ENCODE data around the gene PNMT. TPM values are rescaled to one million over a fixed set of nuclear protein-coding genes. Genes with fewer than 3 reads are reported as not detected.

The PNMT gene
- total RNA-seq, 6 experiments from 2014 or later, result 0.37 TPM; not detected in 4

GRCh38 chr17:39628655-39629493 lies 39.4 kb upstream of the PNMT start:
- H3K27ac ChIP-seq, result no peak overlapping the region
- intact Hi-C loops (cut with DNase I), result loop anchor here in 1 of 2 donors (10.0 kb wide), 2 partner anchors 46 to 84 kb away; no protein-coding TSS in a partner anchor
- TF ChIP-seq, protein P1, sequence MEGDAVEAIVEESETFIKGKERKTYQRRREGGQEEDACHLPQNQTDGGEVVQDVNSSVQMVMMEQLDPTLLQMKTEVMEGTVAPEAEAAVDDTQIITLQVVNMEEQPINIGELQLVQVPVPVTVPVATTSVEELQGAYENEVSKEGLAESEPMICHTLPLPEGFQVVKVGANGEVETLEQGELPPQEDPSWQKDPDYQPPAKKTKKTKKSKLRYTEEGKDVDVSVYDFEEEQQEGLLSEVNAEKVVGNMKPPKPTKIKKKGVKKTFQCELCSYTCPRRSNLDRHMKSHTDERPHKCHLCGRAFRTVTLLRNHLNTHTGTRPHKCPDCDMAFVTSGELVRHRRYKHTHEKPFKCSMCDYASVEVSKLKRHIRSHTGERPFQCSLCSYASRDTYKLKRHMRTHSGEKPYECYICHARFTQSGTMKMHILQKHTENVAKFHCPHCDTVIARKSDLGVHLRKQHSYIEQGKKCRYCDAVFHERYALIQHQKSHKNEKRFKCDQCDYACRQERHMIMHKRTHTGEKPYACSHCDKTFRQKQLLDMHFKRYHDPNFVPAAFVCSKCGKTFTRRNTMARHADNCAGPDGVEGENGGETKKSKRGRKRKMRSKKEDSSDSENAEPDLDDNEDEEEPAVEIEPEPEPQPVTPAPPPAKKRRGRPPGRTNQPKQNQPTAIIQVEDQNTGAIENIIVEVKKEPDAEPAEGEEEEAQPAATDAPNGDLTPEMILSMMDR (IDR thresholded peaks at IDR 0.05), result no peak
- TF ChIP-seq POLR2A (IDR thresholded peaks at IDR 0.05), result no peak
- no peaks in the 10 kb centered on the region for H3K4me1 ChIP-seq
- no peak for DNase-seq
- peaks cover 0 to 9% of the 10 kb centered on the region in 2 donors for H3K27me3 ChIP-seq
- no peaks in the 10 kb centered on the region for H3K9me3 ChIP-seq
- H3K36me3 ChIP-seq, result no peaks in the 10 kb centered on the region
- 68% methylated on average over 6 of the region's 10 CpGs for WGBS (ENCODE audit: insufficient coverage, low coverage, low lambda C conversion rate, missing lambda C conversion rate)
- H3K4me3 ChIP-seq, result no peak overlapping the region
- ATAC-seq, result no peak

GRCh38 chr17:39629494-39629880 lies 38.8 kb upstream of the PNMT start:
- intact Hi-C loops (cut with DNase I), result loop anchor here in 1 of 2 donors (10.0 kb wide), 2 partner anchors 45 to 85 kb away; no protein-coding TSS in a partner anchor
- Histone ChIP-seq H3K4me3 (no peak overlapping the region), H3K4me1 (no peaks in the 10 kb centered on the region)

DNA sequence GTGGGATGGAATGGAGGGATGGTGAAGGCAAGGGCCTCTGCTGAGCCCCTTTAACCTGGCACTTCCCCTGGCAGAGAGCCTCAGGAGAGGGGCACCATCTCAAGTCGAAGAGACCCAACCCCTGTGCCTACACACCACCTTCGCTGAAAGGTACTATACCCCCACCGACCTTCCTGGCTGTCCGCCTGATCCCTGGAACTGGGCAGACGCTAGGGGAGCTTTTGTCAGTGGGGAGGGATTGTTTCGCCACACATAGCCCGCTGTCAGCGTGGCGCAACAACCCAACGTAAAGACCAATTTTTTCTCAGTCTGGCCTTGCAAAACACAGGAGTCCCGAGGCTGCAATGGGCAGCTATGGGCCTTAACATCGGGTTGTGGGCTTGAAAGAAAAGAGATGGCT lies 38.4 kb upstream of the PNMT start:
- 50% methylated on average over 2 of the region's 12 CpGs for WGBS (ENCODE audit: insufficient coverage, low coverage, low lambda C conversion rate, missing lambda C conversion rate)
- DNase-seq (no peak), ATAC-seq (no peak)
- Histone ChIP-seq H3K4me3 (no peak overlapping the region), H3K36me3 (no peaks in the 10 kb centered on the region), H3K27me3 (peaks cover 0 to 9% of the 10 kb centered on the region in 2 donors), H3K4me1 (no peaks in the 10 kb centered on the region), H3K27ac (no peak overlapping the region), H3K9me3 (no peaks in the 10 kb centered on the region)
- TF ChIP-seq, protein P1 (IDR thresholded peaks at IDR 0.05), result no peak
- no peak for TF ChIP-seq POLR2A (IDR thresholded peaks at IDR 0.05)
- intact Hi-C loops (cut with DNase I), result loop anchor here in 1 of 2 donors (10.0 kb wide), 3 partner anchors 45 to 115 kb away; no protein-coding TSS in a partner anchor

More at GRCh38 chr17:39629494-39629880, 38.8 kb upstream of the PNMT start:
- H3K27ac ChIP-seq, result no peak overlapping the region
- WGBS (ENCODE audit: insufficient coverage, low coverage, low lambda C conversion rate, missing lambda C conversion rate), result 42% methylated on average over 2 of the region's 3 CpGs
- TF ChIP-seq, protein P1 (IDR thresholded peaks at IDR 0.05), result no peak
- no peak for TF ChIP-seq POLR2A (IDR thresholded peaks at IDR 0.05)
- no peak for DNase-seq
- H3K9me3 ChIP-seq, result no peaks in the 10 kb centered on the region
- no peak for ATAC-seq
- peaks cover 0 to 9% of the 10 kb centered on the region in 2 donors for H3K27me3 ChIP-seq
- H3K36me3 ChIP-seq, result no peaks in the 10 kb centered on the region

- 26% methylated on average over 3 of the region's 6 CpGs for WGBS (ENCODE audit: insufficient coverage, low coverage, low lambda C conversion rate, missing lambda C conversion rate)
- DNase-seq, result no peak
- intact Hi-C loops (cut with DNase I), result loop anchor here in 1 of 2 donors (10.0 kb wide), 1 partner anchor 113 kb away; no protein-coding TSS in a partner anchor
- Histone ChIP-seq H3K27ac (no peak overlapping the region), H3K27me3 (peaks cover 0 to 9% of the 10 kb centered on the region in 2 donors), H3K4me3 (no peak overlapping the region), H3K4me1 (peaks cover 0 to 4% (median 2%) of the 10 kb centered on the region in 4 donors), H3K9me3 (no peaks in the 10 kb centered on the region), H3K36me3 (no peaks in the 10 kb centered on the region)
- ATAC-seq, result no peak
- TF ChIP-seq, protein P1 (IDR thresholded peaks at IDR 0.05), result no peak
- TF ChIP-seq POLR2A (IDR thresholded peaks at IDR 0.05), result no peak
Observed at GRCh38 chr17:39631403-39631802, 36.9 kb upstream of the PNMT start.

Measured in right lobe of liver (tissue), 6 donors.